Pancreas (tissue), 10 donors: ENCODE data around the gene CCSER1. TPM values are rescaled to one million over a fixed set of nuclear protein-coding genes. Genes with fewer than 3 reads are reported as not detected.

Experiments used
- ATAC-seq, 4 donors: fragments of 200-7000 bp; cut with Tn5 transposase; one replicate each; pipeline versions ENCODE4 v1.8.0 to v1.9.1; 2020; ENCODE audit warnings: mild to moderate bottlenecking in 4 of 4, moderate library complexity in 4 of 4
- DNase-seq, 6 donors: peaks; one replicate each; pipeline ENCODE4 v3.0.0-alpha.2; 2020
- FAIRE-seq: peaks from 2 replicates; lab custom pipeline; 2012; peaks lifted over from hg19 to GRCh38; lab: Jason Lieb, UNC
- H3K27ac ChIP-seq, 4 donors: fragments of 200-600 bp; sonication (generic); 1 replicate in 3 of 4; 2 replicates in 1 of 4; pipeline versions ENCODE4 v1.5.0 to v1.8.0; 2020
- H3K27me3 ChIP-seq, 4 donors: fragments of 200-600 bp; one replicate each; pipeline ENCODE4 v1.8.0; 2021
- H3K36me3 ChIP-seq, 3 donors: fragments of 200-600 bp; sonication (generic) in 1 of 3; one replicate each; pipeline versions ENCODE4 v1.5.0 to v1.8.0; 2020 to 2021
- H3K4me1 ChIP-seq, 3 donors: fragments of 200-600 bp; one replicate each; pipeline ENCODE4 v1.8.0; 2021
- H3K4me3 ChIP-seq, 4 donors: fragments of 200-600 bp; sonication (generic) in 2 of 4; one replicate each; pipeline versions ENCODE4 v1.5.0 to v1.8.0; 2020 to 2021
- H3K9me3 ChIP-seq, 4 donors: fragments of 200-600 bp; one replicate each; pipeline ENCODE4 v1.8.0; 2021
- WGBS, 2 donors: extraction: QIAGEN DNeasy Blood & Tissue Kit; methylation state at CpG; one replicate each; pipeline ENCODE4 v1.1.7; 2013; 5-methylcytosine and 5-hydroxymethylcytosine counted together
- intact Hi-C, 3 donors: fragments of 100-400 bp; cut with DNase I; formaldehyde crosslinking; loops; one replicate each; pipeline versions ENCODE4 v1.11.1 to v1.14.2; 2022
- polyA plus RNA-seq, 2 donors: library from polyadenylated mRNA; stranded (reverse); fragments of 200-250 nt; gene quantifications; one replicate each; pipeline ENCODE4 v1.2.3, GENCODE V29; 2013
- total RNA-seq, 6 donors: library from RNA; stranded (reverse); fragmentation: NEBNext Ultra II Directional in 4 of 6; extraction: Animal tissue kit (Norgen Biotek cat#: 25700) in 4 of 6; gene quantifications; one replicate each; pipeline versions ENCODE4 v1.2.1 to v1.2.4, GENCODE V29; 2021 to 2023
- TF ChIP-seq, protein P1 (sequence below), 4 donors: fragments of 200-600 bp; sonication (generic) in 3 of 4; IDR thresholded peaks; one replicate each; pipeline versions ENCODE4 v1.5.0 to v1.8.0; 2021; ENCODE audit warnings: antibody characterized with exemption in 4 of 4
- donor health status: healthy with polysubstance abuse.
- donor health status: DM: no; HTN: no; CAD: no; lungs with moderate emphysema.
- donor health status: DM: no; HTN: no; CAD: no.
- donor health status: control.
- donor health status: control.
- donor health status: Bipolar disorder and iron deficiency.
- donor health status: DM: yes; HTN: yes; CAD: no.
- donor health status: DM: no; HTN: no; CAD: no.
- donor health status: DM: no; HTN: no; CAD: no.
- donor health status: DM: yes; HTN: yes; CAD: no.

CCSER1 gene
- total and polyA plus RNA-seq, 8 donors, result 0.99 to 12.7 (median 5.1) TPM

DNA sequence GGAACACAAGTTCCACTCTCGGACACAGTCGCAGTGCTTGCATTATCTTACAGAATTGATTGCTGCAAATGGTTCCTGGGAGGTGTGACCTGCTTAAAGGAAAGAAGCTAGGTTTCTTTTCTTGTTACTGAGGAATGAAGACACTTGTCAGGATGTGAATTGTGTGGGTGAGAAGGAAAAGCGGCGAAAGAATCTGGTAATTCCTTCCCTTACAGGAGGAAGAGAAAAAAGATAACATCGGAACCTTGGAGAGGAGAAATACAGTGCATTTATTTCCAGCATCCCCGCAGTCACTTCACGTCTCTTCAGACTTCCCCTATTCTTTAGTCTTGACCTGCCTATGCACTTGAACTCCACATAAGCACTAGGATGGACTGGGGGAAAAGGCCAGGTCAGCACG is 389 bp upstream of the CCSER1 start:
- TF ChIP-seq, protein P1, sequence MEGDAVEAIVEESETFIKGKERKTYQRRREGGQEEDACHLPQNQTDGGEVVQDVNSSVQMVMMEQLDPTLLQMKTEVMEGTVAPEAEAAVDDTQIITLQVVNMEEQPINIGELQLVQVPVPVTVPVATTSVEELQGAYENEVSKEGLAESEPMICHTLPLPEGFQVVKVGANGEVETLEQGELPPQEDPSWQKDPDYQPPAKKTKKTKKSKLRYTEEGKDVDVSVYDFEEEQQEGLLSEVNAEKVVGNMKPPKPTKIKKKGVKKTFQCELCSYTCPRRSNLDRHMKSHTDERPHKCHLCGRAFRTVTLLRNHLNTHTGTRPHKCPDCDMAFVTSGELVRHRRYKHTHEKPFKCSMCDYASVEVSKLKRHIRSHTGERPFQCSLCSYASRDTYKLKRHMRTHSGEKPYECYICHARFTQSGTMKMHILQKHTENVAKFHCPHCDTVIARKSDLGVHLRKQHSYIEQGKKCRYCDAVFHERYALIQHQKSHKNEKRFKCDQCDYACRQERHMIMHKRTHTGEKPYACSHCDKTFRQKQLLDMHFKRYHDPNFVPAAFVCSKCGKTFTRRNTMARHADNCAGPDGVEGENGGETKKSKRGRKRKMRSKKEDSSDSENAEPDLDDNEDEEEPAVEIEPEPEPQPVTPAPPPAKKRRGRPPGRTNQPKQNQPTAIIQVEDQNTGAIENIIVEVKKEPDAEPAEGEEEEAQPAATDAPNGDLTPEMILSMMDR (IDR thresholded peaks at IDR 0.05), result no peak

DNA sequence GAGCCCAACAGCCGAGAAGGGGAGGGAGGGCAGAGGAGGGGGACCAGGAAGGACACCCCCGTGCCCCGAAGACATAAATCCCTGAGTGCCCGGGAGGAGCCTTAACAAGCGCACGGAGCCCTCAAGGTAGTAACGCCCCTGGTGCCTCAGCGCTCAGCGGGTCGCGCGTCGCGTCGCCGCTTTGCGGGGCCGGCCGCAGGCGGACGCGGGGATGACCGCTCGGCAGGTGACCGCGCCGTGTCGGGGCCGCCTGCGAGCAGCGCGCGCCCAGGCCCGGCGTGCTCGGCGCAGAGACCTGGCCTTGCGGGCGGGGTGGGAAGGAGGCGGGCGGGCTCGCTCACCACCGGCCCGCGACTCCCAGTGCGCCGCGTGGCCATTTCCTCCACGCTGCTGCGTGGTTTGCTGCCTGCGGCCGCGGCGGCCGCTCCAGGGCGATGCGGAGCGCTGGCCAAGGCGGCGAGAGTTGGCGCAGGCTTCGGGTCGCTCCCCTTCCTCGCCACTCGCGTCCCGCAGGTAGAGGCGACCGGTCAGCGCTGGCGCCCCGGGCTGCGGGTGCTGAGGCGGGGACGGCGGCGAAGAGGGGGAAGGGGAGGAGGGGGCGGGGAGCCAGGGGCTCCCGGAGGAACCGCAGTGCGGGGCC is 632 bp downstream of the CCSER1 start:
- peak; percentile 47 to 81 (median 56) for DNase-seq
- TF ChIP-seq, protein P1 (IDR thresholded peaks at IDR 0.05), result no peak
- no peaks in the 10 kb centered on the region for H3K36me3 ChIP-seq
- intact Hi-C loops, result no loop called here
- 0% methylated on average over 54 to 81 of the region's 81 CpGs for WGBS, 2 donors
- peak overlapping the region; percentile 83 to 96 (median 90) for H3K27ac ChIP-seq
- peaks cover 0 to 6% (median 3%) of the 10 kb centered on the region in 3 donors for H3K4me1 ChIP-seq
- peak; percentile 65 to 83 (median 77) for ATAC-seq
- no peak for FAIRE-seq
- H3K27me3 ChIP-seq, result no peaks in the 10 kb centered on the region
- no peaks in the 10 kb centered on the region for H3K9me3 ChIP-seq
- H3K4me3 ChIP-seq, result peak overlapping the region; percentile 45 to 84 (median 70)

More for the DNA sequence above, 389 bp upstream of the CCSER1 start:
- Histone ChIP-seq H3K9me3 (no peaks in the 10 kb centered on the region), H3K27me3 (no peaks in the 10 kb centered on the region), H3K36me3 (no peaks in the 10 kb centered on the region), H3K27ac (peak overlapping the region in 2 of 4 donors; percentile 90 to 96), H3K4me1 (peaks cover 0 to 6% (median 3%) of the 10 kb centered on the region in 3 donors), H3K4me3 (peak overlapping the region in 3 of 4 donors; percentile 69 to 84 (median 70))
- WGBS, 2 donors, result 20 to 23% methylated on average over 8 of the region's 8 CpGs
- FAIRE-seq, result no peak
- DNase-seq, result no peak
- ATAC-seq, result no peak
- intact Hi-C loops, result no loop called here

DNA sequence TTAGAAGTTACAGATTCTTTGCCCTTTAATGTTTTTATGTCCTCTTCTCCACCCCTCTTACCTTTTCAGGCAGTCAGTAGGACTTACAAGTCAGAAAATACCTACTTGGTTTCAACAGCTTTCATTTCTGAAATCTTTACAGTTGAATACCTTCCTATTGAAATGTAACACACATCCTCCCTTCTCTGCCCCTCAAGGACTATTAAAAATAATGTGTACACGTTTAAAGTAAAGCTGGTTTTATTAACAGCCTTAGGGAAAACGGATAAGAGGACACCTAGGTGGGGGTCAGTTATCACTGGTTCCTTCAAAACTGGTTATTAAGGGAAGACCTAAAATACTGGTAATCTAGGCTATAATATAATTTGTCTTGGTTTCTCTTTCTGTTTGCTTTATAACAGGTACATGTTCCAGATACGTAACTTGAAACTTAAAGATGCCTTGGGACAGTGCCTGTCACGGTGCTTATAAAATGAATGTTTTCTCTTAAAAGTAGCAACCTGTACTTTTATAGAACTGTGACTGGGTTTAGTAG is 1.8 kb downstream of the CCSER1 start:
- whole genome bisulfite sequencing, 2 donors, result 24 to 28% methylated on average over 4 of the region's 4 CpGs
- no peaks in the 10 kb centered on the region for H3K9me3 ChIP-seq
- no peaks in the 10 kb centered on the region for H3K36me3 ChIP-seq
- FAIRE-seq, result no peak
- H3K27ac ChIP-seq, result peak overlapping the region in 2 of 4 donors; percentile 90 to 96
- no peak for DNase-seq
- TF ChIP-seq, protein P1 (IDR thresholded peaks at IDR 0.05), result no peak
- intact Hi-C loops, result no loop called here
- H3K27me3 ChIP-seq, result no peaks in the 10 kb centered on the region
- H3K4me3 ChIP-seq, result peak overlapping the region in 3 of 4 donors; percentile 69 to 84 (median 70)
- ATAC-seq, result no peak
- H3K4me1 ChIP-seq, result peaks cover 0 to 6% (median 3%) of the 10 kb centered on the region in 3 donors

DNA sequence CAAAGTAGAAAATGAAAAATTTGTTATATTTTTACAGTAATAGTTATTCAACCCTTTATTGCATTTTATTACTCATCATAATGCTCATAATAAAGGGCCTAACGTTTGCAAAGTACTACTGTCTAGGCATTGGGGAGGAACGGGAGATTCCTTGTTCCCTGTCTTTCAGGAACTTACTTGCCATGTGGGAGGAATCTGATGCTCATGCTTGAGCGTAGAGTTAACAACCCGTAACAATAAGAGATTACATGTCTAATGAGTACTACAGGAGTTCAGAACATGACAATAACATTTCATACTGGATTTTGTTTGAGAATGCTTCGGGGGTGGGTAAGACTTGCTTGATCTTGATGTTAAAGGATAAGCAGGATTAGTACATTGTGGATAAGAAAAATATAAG is 2.9 kb downstream of the CCSER1 start:
- FAIRE-seq (no peak), ATAC-seq (no peak), DNase-seq (no peak)
- no peak overlapping the region for H3K27ac ChIP-seq
- 74 to 81% methylated on average over 5 of the region's 5 CpGs for WGBS, 2 donors
- H3K4me3 ChIP-seq, result no peak overlapping the region
- no peaks in the 10 kb centered on the region for H3K36me3 ChIP-seq
- H3K4me1 ChIP-seq, result peaks cover 0 to 6% (median 3%) of the 10 kb centered on the region in 3 donors
- intact Hi-C loops, result no loop called here
- TF ChIP-seq, protein P1 (IDR thresholded peaks at IDR 0.05), result no peak
- H3K9me3 ChIP-seq, result no peaks in the 10 kb centered on the region
- no peaks in the 10 kb centered on the region for H3K27me3 ChIP-seq

DNA sequence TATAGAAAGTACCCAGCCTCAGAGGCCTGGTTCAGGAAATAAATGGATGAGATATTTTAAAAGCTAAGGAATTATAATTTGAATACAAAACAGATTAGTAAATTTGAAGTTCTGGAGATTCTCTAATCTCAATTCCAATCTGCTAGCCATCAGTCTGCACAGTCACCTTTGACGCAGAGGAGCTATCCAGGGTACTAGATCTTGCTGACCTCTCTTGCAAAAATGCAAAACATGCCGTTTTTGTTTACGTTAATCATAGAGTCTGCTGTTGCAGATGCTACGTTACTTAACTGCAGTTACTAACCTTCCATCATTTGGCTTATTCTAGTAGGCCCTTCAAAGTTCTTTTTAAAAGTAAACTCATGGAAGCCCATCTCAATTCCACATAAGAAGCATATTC is 10.4 kb downstream of the CCSER1 start:
- TF ChIP-seq, protein P1 (IDR thresholded peaks at IDR 0.05), result no peak
- H3K4me3 ChIP-seq, result no peak overlapping the region
- H3K9me3 ChIP-seq, result no peaks in the 10 kb centered on the region
- H3K27ac ChIP-seq, result no peak overlapping the region
- DNase-seq, result no peak
- ATAC-seq, result peak in 1 of 4 donors; percentile 27
- no peaks in the 10 kb centered on the region for H3K4me1 ChIP-seq
- H3K27me3 ChIP-seq, result no peaks in the 10 kb centered on the region
- 39 to 45% methylated on average over 4 of the region's 4 CpGs for WGBS, 2 donors
- intact Hi-C loops, result no loop called here
- H3K36me3 ChIP-seq, result no peaks in the 10 kb centered on the region
- no peak for FAIRE-seq
